HT1080 (cell line): ENCODE results near the gene NRG3. TPM values are rescaled to one million over a fixed set of nuclear protein-coding genes. Genes with fewer than 3 reads are reported as not detected.

Experiments used
- DNase-seq: peaks from one replicate; pipeline ENCODE4 v3.0.0-alpha.2; 2015; ENCODE audit warnings: low read depth
- total RNA-seq: library from RNA; depleted of rRNA; stranded (reverse); fragments of >200 nt; shearing (Covaris generic); gene quantifications from 2 replicates; pipeline ENCODE4 v1.2.3, GENCODE V29; 2014

The NRG3 gene
- total RNA-seq, 1 experiment from 2014 or later = not detected

- no peak for DNase-seq
Measured at GRCh38 chr10:82210331-82210730, 335.3 kb downstream of the NRG3 start.

- no peak for DNase-seq
Measured at GRCh38 chr10:82211346-82211745, 336.4 kb downstream of the NRG3 start.

DNA sequence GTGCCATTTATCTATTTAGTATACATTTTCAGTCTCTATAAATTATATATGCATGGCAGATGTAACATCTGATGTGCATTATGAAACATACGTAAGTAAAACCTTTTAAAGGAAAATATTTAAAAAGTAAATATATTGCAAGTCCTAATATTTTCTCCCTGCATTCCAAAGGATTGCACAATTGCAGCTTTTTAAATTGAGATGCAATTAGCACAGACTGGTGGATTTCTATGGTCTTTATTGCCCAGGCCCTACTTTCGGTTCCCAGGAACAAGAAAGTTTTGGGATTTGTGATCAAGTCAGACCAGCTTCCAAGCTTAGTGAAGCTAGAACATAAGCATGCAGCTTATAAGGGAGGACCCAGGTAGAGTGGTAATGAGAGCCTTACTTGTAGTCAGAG lies 337.8 kb downstream of the NRG3 start:
- no peak for DNase-seq

- DNase-seq = no peak
Measured at GRCh38 chr10:82213784-82214183, 338.8 kb downstream of the NRG3 start.

GRCh38 chr10:82221056-82221455 lies 346.1 kb downstream of the NRG3 start:
- no peak for DNase-seq

GRCh38 chr10:82221601-82222149 lies 346.7 kb downstream of the NRG3 start:
- peak; percentile 9 for DNase-seq

GRCh38 chr10:82228701-82229100 lies 353.7 kb downstream of the NRG3 start:
- no peak for DNase-seq

GRCh38 chr10:82234173-82234572 lies 359.2 kb downstream of the NRG3 start:
- DNase-seq = no peak

DNA sequence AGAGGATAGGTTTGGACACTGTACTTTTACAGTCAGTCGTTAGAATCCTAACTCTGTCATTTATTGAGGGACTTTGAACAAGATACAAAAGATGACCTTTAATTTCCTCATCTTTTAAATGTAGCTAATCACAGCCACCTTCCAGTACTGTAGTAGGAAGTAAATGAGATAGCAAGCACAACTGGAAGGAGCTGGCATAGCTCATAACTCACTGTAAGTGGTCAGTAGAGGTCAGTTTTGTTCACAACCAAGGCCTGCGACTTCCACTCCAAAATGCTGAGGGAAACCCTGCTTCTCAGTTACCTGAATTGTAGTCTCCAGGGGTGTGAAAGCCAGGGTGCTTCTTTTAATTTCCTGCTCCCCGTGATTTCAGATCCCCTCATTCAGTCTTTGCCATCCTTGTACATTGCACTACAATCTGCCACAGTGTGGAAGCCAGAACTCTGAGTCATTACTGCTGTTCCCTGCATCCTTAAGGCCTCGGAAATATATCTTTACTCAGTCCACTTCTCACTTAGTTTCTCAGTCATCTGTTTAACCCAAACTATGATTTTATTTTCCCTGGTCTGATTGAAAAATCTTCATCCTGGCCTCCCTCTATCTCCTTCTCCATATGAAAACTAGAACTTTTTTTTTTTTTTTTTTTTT lies 361.2 kb downstream of the NRG3 start:
- DNase-seq = no peak

DNA sequence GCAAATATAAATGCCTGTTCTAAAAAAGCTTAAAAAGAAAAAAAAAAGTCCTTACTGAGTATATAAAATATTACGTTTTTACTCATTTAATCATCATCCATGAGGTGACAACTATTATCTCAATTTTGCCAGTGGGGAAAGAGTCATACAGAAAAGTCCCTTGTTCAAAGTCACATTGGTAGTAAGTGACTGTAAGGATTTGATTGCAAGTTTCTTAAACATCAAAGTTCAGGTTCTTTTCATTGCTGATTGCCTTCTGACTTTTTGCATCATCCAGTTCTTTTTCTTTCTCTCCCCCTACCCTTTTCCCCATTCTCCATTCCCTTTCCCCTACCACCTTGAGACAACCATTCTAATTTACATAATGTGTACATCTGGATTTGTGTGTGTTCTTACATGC lies 363.3 kb downstream of the NRG3 start:
- no peak for DNase-seq

GRCh38 chr10:82240408-82240807 lies 365.4 kb downstream of the NRG3 start:
- no peak for DNase-seq

GRCh38 chr10:82242778-82243177 lies 367.8 kb downstream of the NRG3 start:
- no peak for DNase-seq

GRCh38 chr10:82245157-82245556 lies 370.2 kb downstream of the NRG3 start:
- DNase-seq = no peak

DNA sequence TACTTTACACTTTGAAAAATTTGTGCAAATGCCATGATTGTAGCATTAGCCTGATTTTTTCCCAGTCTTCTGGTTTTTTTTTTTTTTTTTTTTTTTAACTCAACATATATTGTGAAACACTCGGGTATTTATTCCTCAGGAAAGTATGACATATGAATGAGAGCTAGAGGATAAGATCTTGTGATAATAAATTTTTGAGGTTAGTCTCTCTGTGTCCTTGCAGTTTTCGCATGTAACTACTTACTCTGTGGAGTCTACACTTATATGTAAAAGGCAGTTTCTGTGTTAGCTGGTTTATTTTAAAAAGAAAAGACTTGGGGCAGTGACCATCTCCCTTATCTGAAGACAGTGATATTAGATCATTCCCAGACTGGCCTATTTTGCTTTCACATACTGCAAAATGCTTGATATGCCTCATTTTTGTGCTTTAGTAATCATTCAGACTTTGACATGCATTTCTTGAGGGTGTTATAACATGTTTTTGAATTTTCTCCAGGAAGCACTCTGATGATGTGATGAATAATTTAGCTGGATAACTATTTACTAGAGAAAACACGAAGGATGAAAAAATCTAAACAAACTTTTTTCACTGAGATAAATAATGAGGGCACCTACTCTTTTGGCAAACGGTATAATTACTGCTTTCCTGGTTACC lies 371.0 kb downstream of the NRG3 start:
- DNase-seq = no peak

DNA sequence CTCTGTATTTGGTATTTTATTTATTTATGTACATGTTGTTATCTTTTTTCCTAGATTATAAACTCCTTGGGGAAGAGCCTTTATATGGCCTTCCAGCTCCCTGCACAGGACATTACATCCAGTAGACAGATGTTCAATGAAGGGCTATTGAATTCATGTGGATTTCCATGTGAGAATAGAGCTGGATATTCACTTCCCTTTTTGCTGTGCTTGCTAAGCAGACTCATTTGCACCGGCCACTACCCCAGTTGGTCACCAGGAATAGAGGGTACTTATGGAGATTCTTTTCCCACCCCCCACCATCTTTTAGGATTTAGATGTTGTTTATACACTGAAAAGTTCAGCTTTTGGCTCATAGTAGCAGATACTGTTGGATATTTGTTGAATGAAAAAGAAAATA lies 374.1 kb downstream of the NRG3 start:
- no peak for DNase-seq

DNA sequence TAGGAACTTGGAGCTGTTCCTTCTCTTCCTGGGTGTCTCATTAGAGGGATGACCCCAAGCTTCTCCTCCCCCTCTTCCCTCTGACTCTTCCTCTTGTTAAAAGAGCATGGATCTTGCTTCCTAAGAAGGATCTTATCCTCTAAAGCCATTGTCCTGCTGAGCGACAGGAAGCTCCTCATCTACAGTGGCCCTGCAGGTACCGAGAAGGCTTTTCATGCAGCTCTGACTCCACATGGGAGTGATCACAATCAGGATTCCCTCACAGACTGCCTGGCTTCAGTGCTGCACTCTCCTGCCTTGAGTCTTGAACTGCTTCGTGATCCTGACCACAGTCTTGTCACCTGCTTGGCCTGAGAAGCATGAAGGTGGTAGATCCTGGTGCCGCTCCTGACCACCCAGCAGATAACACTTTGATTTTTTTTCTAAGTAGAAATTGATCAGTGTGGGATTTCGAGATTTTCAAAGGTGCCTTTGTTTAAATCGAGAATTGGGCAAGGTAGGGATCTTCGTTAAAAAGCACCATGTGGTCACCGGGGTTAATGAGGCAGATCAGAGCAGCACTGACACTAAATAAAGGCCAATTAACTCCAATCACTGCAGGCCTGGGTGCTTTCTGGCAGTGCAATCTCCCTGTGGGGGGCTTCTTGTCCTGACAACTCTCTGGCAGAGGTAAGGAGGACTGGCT lies 376.4 kb downstream of the NRG3 start:
- no peak for DNase-seq

GRCh38 chr10:82252081-82252480 lies 377.1 kb downstream of the NRG3 start:
- DNase-seq = no peak

- no peak for DNase-seq
Measured at GRCh38 chr10:82254237-82254636, 379.2 kb downstream of the NRG3 start.

DNA sequence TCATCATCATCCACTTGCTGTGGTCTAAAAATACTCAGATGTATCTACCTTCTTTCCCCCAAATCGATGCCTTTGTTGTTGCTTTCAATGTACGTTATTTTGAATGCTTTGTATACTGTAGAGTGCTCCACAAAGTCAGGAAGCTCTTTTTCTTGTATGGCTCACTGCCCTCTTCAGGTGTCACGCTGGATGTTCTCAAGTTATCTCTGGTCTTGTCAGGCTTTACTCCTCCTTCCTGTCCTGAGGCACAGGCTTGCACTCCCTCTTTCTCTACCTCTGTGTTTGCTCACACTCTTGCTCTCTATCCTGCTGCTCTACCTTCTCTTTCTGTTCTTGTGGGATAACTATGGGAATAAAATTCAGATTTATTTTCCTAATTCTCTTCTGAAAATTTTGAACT lies 381.3 kb downstream of the NRG3 start:
- no peak for DNase-seq

DNA sequence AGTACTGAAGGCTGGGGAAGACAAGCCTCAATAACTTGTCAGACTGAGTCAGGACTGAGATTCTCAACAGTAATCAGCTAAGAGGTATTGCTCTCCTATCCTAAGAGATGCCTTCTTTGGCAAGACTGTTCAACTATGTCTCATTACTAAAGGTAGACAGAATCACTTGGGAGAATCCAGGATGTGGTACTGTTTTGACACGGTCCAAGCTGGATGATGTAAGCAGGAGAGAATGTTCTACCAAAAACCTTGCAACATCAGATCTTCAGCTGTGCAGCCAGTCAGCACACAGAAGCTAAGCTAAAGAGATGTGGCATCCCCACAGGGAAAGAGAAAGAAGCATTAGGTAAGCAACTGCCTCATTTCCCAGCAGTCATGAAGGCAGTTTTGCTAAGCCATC lies 391.4 kb downstream of the NRG3 start:
- DNase-seq = peak; percentile 65

GRCh38 chr10:82267014-82267413 lies 392.0 kb downstream of the NRG3 start:
- peak; percentile 55 for DNase-seq

GRCh38 chr10:82267465-82267864 lies 392.5 kb downstream of the NRG3 start:
- peak; percentile 11 for DNase-seq
